OCI-LY1 (cell line): ENCODE measurements around the gene CRB2.

ENCODE experiments used
- H2AFZ ChIP-seq: fragments of 200-600 bp; sonication (generic), shearing (Covaris generic); 2 replicates; pipeline ENCODE4 v1.6.0; 2014; ENCODE audit warnings: antibody characterized with exemption, mild to moderate bottlenecking, low read length
- H3F3A ChIP-seq: fragments of 200-600 bp; sonication (generic), shearing (Covaris generic); 2 replicates; pipeline ENCODE4 v1.6.0; 2014; ENCODE audit warnings: mild to moderate bottlenecking, antibody characterized with exemption, low read length, moderate library complexity; ENCODE audit not compliant: insufficient read depth
- H3K27ac ChIP-seq: fragments of 200-600 bp; sonication (generic); 2 replicates; pipeline ENCODE4 v1.5.1; 2014; ENCODE audit warnings: low read length, mixed run types, mild to moderate bottlenecking, low read depth; ENCODE audit not compliant: poor library complexity, severe bottlenecking
- H3K27me3 ChIP-seq: fragments of 200-600 bp; sonication (generic); 2 replicates; pipeline ENCODE4 v1.6.0; 2014; ENCODE audit warnings: antibody characterized with exemption, mild to moderate bottlenecking, low read length, moderate library complexity; ENCODE audit not compliant: insufficient read depth
- H3K36me3 ChIP-seq: fragments of 200-600 bp; sonication (generic); 2 replicates; pipeline ENCODE4 v1.6.1; 2014; ENCODE audit warnings: mild to moderate bottlenecking, antibody characterized with exemption, low read length, moderate library complexity, mixed read lengths; ENCODE audit not compliant: insufficient read depth
- H3K4me1 ChIP-seq: fragments of 200-600 bp; sonication (generic); 2 replicates; pipeline ENCODE4 v1.5.1; 2014; ENCODE audit warnings: mild to moderate bottlenecking, low read length, moderate library complexity; ENCODE audit not compliant: insufficient read depth, severe bottlenecking
- H3K4me2 ChIP-seq: fragments of 200-600 bp; sonication (generic), shearing (Covaris generic); 2 replicates; pipeline ENCODE4 v1.6.1; 2014; ENCODE audit warnings: low read length
- H3K4me3 ChIP-seq: fragments of 200-600 bp; sonication (generic); 2 replicates; pipeline ENCODE4 v1.5.1; 2014; ENCODE audit warnings: low read length, low read depth, mild to moderate bottlenecking, mixed read lengths; ENCODE audit not compliant: poor library complexity, severe bottlenecking
- H3K79me2 ChIP-seq: fragments of 200-600 bp; shearing (Covaris generic); 2 replicates; pipeline ENCODE4 v1.6.1; 2016; ENCODE audit warnings: mixed run types, low read length, mixed read lengths; ENCODE audit not compliant: insufficient read depth
- H3K9ac ChIP-seq: fragments of 200-600 bp; sonication (generic), shearing (Covaris generic); 2 replicates; pipeline ENCODE4 v1.6.1; 2014; ENCODE audit warnings: mild to moderate bottlenecking, low read length, mixed read lengths
- H3K9me2 ChIP-seq: fragments of 200-600 bp; sonication (generic), shearing (Covaris generic); 2 replicates; pipeline ENCODE4 v1.6.1; 2014; ENCODE audit warnings: low read depth, mild to moderate bottlenecking, low read length, mixed read lengths
- H3K9me3 ChIP-seq: fragments of 200-600 bp; shearing (Covaris generic); 2 replicates; pipeline ENCODE4 v1.6.1; 2014; ENCODE audit warnings: low read length, mixed read lengths
- H4K20me1 ChIP-seq: fragments of 200-600 bp; sonication (generic), shearing (Covaris generic); 2 replicates; pipeline ENCODE4 v1.6.0; 2016; ENCODE audit warnings: mild to moderate bottlenecking, low read length; ENCODE audit not compliant: insufficient read depth
- EZH2 ChIP-seq: fragments of 200-600 bp; sonication (generic), shearing (Covaris generic); IDR thresholded peaks from 2 replicates; pipeline ENCODE4 v1.8.0; 2017; ENCODE audit warnings: borderline replicate concordance, mixed run types, mild to moderate bottlenecking, antibody characterized with exemption, low read length, moderate library complexity, mixed read lengths
- TF ChIP-seq, protein P1 (sequence below): fragments of 200-600 bp; sonication (generic), shearing (Covaris generic); IDR thresholded peaks from 2 replicates; pipeline ENCODE4 v1.5.1; 2017; ENCODE audit warnings: mild to moderate bottlenecking, antibody characterized with exemption, low read length, moderate library complexity, mixed read lengths

Gene CRB2

DNA sequence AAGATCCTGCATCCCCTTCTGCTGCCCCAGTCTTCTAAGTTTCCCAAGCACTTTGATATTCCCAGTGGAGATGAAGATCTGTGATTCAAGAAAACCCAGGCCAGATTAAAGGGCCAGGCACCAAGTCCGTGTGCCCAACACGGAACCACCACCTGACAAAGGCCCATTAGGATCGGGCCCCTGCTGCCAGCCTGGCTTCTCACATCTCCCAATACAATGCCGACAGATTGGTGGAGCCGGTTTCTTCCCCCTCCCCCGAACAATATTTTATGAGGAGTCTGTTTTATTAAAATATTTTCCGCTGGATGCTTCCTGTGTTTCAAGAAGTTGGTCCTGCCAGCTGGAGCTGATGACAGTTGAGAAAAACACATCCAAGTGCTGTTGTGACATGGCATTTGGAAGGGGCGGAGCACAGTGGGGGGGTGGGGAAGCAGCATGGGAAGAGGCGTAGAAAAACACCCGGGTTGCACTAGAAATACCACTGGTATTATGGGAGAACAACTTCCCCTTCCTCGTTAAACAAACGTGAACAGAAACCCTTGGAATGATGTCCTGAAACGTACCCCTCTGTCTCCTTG, 45.0 kb downstream of the CRB2 start:
- Histone ChIP-seq H3K9me3 (no peaks in the 10 kb centered on the region), H4K20me1 (no peaks in the 10 kb centered on the region), H3K27me3 (no peaks in the 10 kb centered on the region), H3K4me3 (no peak overlapping the region), H3F3A (no peaks in the 10 kb centered on the region), H3K79me2 (no peaks in the 10 kb centered on the region), H3K36me3 (no peaks in the 10 kb centered on the region), H3K27ac (no peak overlapping the region), H2AFZ (no peak overlapping the region), H3K9me2 (no peaks in the 10 kb centered on the region), H3K9ac (no peak overlapping the region), H3K4me2 (no peak overlapping the region), H3K4me1 (no peaks in the 10 kb centered on the region)
- TF ChIP-seq EZH2: no peak
- TF ChIP-seq, protein P1, sequence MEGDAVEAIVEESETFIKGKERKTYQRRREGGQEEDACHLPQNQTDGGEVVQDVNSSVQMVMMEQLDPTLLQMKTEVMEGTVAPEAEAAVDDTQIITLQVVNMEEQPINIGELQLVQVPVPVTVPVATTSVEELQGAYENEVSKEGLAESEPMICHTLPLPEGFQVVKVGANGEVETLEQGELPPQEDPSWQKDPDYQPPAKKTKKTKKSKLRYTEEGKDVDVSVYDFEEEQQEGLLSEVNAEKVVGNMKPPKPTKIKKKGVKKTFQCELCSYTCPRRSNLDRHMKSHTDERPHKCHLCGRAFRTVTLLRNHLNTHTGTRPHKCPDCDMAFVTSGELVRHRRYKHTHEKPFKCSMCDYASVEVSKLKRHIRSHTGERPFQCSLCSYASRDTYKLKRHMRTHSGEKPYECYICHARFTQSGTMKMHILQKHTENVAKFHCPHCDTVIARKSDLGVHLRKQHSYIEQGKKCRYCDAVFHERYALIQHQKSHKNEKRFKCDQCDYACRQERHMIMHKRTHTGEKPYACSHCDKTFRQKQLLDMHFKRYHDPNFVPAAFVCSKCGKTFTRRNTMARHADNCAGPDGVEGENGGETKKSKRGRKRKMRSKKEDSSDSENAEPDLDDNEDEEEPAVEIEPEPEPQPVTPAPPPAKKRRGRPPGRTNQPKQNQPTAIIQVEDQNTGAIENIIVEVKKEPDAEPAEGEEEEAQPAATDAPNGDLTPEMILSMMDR: no peak

- H3K79me2 ChIP-seq: no peaks in the 10 kb centered on the region
- H3K27ac ChIP-seq: no peak overlapping the region
- H3K9ac ChIP-seq: no peak overlapping the region
- H3K36me3 ChIP-seq: no peaks in the 10 kb centered on the region
- no peak overlapping the region for H3K4me2 ChIP-seq
- TF ChIP-seq, protein P1: peak; percentile 85
- no peak for TF ChIP-seq EZH2
- H2AFZ ChIP-seq: no peak overlapping the region
- no peaks in the 10 kb centered on the region for H4K20me1 ChIP-seq
- H3F3A ChIP-seq: no peaks in the 10 kb centered on the region
- H3K9me2 ChIP-seq: no peaks in the 10 kb centered on the region
- H3K27me3 ChIP-seq: no peaks in the 10 kb centered on the region
- no peaks in the 10 kb centered on the region for H3K9me3 ChIP-seq
- no peaks in the 10 kb centered on the region for H3K4me1 ChIP-seq
- no peak overlapping the region for H3K4me3 ChIP-seq
These were observed 46.0 kb downstream of the CRB2 start for GRCh38 chr9:123401879-123402513.

DNA sequence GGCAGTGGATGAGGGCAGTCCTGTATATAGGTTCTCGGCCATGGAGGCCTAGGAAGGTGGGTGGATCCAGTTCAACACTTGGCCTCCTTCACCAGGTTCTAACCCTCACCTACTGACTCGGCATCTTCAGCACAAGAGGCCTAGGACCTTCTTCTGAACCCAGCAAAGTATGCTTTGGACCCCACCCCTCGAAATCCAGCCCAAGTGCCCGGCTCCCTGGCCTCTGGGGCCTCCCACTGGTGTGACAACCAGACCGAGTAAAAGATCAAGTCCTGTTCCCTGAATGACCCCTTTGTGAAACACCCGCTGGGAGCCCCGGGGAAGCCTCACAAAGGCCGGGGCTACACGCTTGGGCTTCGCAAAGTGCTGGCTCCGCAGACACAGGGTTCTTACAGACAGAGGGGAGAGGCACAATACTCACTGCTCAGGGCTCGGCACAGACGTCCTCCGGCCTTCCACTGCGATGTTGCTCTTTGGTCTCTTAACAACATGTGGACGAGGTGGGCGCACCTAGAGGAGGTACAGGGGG, 47.0 kb downstream of the CRB2 start:
- no peaks in the 10 kb centered on the region for H3F3A ChIP-seq
- H3K79me2 ChIP-seq: no peaks in the 10 kb centered on the region
- TF ChIP-seq EZH2: no peak
- TF ChIP-seq, protein P1: no peak
- H3K27ac ChIP-seq: no peak overlapping the region
- H3K36me3 ChIP-seq: no peaks in the 10 kb centered on the region
- H3K27me3 ChIP-seq: no peaks in the 10 kb centered on the region
- no peak overlapping the region for H3K4me3 ChIP-seq
- no peak overlapping the region for H3K9ac ChIP-seq
- no peak overlapping the region for H2AFZ ChIP-seq
- no peaks in the 10 kb centered on the region for H3K9me3 ChIP-seq
- no peaks in the 10 kb centered on the region for H3K9me2 ChIP-seq
- H4K20me1 ChIP-seq: no peaks in the 10 kb centered on the region
- H3K4me2 ChIP-seq: no peak overlapping the region
- no peaks in the 10 kb centered on the region for H3K4me1 ChIP-seq
